HG03460 (cell line): ENCODE measurements around the gene RABL6.
"Not testable (repeated sequence)": the region's sequence is repeated elsewhere in the genome, so short reads cannot be mapped to it uniquely, and the experiment has no call there.

Experiments used
- ATAC-seq: cut with Tn5 transposase; IDR thresholded peaks from one replicate; pipeline ENCODE4 v1.9.1; 2021; ENCODE audit not compliant: unreplicated experiment

Gene RABL6

DNA sequence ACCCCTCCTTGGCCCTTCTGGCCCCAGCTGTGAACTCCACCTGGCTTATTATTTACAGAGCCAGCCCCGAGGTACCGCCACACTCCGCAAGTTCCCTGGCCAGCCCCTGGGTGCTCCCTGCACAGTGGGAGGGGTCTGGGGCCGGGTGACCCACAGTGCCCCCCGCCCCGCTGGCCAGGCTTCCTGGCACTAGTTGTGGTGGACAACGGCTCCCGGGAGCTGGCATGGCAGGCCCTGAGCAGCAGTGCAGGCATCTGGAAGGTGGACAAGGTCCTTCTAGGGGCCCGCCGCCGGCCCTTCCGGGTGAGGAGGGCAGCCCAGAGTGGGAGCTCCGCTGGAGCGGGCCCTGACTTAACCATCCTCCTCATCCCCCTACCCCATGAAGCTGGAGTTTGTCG lies 48.3 kb downstream of the RABL6 start:
- ATAC-seq: no peak

DNA sequence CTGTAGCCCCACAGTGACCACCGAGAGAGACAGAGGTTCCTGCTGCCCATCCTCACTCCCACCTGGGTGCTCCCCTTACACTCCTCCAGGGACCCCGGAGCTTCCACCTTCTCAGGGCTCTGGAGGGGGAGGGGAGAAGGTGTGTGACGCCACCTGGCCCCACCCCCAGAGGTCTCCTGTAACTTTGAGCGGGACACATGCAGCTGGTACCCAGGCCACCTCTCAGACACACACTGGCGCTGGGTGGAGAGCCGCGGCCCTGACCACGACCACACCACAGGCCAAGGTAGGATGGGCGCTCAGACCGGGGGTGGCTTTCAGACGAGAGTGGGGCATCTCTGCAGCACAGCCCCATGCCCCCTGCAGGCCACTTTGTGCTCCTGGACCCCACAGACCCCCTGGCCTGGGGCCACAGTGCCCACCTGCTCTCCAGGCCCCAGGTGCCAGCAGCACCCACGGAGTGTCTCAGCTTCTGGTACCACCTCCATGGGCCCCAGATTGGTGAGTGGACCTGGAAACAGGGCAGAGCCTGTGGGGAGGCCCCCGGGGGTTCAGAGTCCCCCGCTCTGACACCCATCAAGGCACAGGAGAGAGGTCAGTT lies 48.9 kb downstream of the RABL6 start:
- ATAC-seq: no peak

DNA sequence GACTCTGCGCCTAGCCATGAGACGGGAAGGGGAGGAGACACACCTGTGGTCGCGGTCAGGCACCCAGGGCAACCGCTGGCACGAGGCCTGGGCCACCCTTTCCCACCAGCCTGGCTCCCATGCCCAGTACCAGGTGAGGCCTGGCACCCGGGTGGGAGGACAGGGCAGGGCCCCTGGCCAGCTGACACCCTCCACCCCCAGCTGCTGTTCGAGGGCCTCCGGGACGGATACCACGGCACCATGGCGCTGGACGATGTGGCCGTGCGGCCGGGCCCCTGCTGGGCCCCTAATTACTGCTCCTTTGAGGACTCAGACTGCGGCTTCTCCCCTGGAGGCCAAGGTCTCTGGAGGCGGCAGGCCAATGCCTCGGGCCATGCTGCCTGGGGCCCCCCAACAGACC lies 49.4 kb downstream of the RABL6 start:
- ATAC-seq: no peak

DNA sequence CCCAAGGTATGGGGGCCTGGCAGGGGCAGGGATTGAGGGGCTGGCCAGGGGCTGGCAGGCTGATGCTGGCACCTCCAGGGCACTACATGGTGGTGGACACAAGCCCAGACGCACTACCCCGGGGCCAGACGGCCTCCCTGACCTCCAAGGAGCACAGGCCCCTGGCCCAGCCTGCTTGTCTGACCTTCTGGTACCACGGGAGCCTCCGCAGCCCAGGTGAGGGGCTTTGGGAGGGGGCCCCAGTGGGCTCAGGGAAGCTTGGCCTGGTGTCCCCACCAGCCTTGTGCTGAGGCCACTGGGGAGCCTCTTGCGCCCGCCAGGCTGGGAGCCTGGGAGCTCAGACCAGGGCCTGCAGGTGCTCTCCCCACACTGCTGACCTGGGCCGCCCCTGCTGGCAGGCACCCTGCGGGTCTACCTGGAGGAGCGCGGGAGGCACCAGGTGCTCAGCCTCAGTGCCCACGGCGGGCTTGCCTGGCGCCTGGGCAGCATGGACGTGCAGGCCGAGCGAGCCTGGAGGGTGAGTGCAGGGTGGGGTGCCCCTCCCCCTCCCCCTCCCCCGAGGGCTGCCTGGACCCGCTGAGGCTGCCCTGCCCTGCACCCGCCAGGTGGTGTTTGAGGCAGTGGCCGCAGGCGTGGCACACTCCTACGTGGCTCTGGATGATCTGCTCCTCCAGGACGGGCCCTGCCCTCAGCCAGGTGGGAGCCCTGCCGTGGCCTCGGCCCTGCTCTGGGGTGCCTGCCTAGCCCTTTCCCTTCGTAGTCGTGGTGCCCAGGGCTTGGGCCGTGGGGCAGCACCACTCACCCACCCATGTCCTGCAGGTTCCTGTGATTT lies 50.0 kb downstream of the RABL6 start:
- no peak for ATAC-seq

DNA sequence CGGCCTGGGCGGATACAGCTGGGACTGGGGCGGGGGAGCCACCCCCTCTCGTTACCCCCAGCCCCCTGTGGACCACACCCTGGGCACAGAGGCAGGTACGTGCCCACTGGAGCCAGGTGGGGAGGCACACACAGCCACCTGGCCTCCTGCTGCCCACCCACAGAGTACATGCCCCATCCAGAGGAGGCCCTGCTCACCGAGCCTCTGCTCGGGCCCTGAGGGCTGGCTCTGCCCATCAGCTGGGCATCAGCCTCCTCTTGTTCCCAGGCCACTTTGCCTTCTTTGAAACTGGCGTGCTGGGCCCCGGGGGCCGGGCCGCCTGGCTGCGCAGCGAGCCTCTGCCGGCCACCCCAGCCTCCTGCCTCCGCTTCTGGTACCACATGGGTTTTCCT lies 50.7 kb downstream of the RABL6 start:
- ATAC-seq: no peak

DNA sequence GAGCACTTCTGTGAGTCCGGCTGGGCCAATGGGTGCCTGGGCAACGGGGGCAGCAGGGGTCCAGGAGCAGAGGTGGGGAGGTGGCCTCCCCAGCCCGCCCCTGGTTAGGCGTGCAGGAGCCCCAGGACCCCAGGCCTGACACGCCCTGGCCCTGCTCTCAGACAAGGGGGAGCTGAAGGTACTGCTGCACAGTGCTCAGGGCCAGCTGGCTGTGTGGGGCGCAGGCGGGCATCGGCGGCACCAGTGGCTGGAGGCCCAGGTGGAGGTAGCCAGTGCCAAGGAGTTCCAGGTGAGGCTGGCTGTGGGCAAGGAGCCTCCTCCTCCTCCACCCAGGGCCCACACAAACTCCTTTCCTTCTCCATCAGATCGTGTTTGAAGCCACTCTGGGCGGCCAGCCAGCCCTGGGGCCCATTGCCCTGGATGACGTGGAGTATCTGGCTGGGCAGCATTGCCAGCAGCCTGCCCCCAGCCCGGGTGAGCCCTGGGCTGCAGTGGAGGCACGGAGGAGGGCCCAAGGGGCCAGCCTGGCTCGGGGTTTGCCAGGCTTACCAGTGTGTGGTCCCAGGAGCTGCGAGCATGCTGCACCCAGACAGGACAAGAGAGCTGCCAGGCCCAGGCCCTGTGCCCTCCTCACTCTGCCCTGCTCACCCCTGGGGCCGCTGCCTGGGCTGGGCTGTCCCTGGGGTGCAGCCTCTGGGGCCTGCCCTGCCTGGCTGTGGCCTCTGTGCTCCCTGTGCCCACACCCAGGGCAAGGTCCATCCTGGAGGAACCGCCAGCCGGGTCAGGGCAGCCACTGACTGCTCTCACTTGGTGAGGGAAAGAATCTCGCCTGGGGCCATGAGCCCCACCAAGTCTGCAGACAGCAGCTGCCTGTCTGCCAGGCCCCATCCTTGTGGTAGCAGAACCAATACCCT lies 51.4 kb downstream of the RABL6 start:
- no peak for ATAC-seq

DNA sequence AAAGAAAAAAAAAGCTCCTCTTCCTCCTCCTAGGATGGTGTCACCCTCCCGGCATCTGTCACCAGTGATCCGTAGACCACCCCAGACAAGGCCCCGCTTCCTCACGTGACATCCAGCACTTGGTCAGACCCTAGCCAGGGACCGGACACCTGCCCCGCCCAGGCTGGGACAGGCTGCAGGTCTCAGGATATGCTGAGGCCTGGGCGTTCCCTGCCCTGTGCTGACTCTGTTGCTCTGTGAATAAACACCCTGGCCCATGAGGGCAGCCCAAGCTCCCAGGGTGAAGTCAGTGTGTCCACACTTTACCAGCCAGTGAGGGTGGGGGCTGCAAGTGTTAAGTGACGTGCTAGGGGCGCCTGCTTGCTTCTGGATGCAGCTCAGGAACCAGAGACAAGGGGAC lies 52.8 kb downstream of the RABL6 start:
- no peak for ATAC-seq

DNA sequence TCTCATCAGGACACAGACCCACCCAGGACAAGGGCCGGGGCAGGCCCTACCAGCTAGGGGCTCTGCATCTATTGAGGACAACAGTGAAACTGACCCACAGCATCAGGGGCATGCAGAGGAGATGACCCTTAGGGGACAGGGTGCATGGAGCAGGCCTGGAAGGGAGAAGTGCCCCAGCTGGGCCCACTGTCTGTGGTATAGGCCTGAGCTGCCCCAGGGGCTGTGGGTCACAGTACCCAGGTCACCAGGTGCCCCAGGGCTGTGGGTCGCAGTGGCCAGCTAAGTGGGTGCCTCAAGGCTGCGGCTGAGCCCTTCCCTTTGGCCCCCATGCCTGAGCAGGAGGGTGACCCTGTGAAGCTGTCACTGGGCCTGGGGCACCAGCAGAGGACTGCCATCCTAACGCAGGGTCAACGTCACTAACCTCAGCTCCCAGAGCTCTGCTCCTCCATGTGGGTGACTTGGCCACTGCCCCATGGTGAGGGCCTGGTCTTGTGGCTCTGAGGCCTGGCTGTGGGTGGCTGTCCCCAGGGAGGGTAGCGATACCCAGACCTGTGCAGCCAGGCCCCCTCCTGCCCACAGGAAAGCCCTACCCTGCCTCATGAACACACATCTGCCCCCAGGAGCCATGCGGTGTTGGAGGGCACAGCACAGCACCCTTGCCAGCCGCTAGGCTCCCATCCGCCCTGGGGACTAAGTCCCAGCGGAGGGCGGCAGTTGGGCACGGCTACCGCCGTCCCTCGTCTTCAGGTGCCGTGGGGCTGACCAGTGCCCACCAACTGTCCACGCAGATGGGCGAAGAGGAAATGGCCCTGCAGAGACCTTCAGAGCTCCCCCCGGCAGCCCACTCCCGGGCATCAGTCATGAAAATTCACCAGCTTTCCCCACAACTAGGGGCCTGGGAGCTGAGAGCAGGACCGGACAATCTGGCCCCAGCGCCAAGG lies 53.5 kb downstream of the RABL6 start:
- no peak for ATAC-seq

DNA sequence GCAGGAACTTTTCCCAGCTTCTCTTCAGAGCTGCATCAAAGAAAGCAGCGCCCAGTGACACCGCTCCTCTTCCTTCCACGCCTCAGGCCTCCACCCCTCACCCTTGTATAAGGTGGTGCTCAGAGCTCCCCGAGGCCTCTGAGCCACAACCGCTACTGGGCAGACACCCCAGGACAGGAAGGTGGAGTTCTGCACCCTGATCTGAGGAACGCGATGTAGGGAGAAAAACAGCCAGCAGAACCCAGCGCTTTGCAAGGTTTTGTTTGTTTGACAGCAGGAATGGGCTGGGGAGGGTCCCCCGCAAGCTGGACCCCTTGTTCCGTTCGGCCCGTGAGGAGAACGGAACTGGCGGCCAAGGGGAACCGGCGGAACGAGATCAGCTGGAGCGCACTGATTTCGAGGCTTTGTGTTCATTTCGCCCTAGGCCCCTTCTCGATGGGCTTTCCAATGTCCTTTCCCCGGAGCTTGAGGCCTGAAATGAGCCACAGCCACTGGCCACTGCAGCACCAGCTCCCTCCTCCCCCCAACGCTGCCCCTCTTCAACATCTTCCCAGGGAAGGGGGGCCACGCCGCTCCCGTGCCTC lies 54.2 kb downstream of the RABL6 start:
- ATAC-seq: no peak

DNA sequence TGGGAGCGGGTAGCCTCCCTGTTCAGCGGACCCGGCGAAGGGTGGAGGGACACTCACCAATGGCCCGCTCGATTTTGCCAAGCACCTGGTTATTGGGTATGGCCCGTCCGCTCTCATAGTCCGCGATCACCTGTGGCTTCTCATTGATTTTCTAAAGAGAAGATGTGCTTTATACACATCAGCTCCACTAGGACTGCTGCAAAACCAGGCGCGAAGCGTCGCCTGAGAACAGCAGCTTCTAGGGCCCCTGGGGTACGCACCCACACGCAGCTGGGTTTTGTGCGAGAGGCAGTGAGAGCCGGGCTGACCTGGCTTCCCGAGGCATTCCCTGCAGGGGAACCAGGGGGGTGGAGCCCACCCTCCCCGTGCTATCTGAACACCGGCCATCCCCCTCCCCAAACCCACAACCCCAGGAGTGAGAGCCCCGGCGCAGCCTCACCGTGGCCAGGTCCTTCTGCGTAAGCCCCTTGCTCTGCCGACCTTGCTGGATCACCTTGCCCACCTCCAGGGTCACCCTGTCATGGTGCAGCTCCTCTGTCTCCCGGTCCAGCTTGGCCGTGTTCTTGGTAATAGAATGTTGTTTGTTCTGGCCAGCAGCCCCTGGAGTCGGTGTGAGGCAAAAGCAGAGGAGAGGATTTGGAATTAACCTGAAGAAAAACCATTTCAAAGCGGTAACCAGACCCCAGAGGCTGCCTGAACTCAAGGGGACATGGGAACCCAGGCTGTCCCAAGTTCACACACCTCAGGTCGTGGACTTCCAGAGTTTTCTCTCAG lies 55.3 kb downstream of the RABL6 start:
- ATAC-seq: no peak

DNA sequence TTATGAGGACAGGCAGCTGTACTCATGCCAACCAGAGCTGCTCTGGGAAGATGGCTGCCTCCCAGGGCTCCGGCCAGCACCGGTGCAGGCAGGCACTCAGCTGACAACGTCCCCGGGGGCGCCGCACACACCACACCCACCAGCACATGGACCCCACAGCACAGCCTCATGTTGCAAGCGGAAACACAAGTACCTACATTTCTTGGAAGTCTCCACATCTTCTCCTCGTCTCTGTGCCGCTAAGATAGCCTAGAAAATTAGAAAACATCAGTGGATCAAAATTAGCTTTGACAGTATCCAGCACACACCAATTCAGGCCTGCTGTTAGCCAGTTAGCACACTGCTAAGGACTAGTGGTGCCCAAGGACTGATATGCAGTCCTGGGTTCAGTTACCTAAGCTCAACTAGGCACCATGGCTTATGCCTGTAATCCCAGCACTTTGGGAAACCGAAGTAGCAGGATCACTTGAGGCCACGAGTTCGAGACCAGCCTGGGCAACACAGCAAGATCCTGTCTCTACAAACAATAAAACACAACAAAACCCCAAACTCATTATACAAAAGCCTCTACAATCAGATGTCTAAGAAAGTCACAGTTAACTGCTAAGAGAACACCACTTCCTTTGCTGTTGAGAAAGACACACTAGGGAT lies 56.0 kb downstream of the RABL6 start:
- no peak for ATAC-seq

DNA sequence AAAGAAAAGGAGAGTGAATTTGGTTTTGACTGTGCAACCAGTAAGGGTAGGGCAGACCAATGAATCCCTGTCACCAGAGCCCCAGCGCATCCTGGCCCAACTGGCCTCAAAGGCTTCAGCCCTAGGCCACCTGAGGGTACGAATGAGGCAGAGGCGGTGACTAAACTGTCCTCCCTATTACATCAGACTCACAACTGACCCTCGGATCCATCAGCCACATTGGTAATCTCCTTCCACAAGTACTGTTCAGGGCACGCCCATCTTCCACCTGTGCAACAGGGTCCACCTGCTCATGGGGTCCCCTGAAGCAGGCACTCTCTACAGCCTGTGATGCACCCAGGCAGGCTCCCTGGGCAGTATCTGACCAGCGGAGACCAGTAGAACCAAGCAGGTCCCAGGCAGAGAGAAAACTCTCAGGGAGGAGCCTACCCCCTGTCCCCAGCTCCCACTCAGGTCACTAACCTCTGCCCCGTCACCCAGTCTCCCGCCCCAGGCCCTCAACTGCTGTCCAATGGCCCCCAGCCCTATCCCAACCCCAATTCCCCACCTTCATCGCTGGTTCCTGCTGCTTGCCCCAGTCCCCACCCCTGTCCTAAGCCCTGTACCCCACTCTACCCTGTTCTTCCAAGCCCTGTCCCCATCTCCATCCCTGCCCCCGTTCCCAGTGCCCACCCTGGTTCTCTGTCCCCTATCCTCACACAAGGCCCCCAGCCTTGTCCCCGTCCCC lies 57.5 kb downstream of the RABL6 start:
- ATAC-seq: no peak

DNA sequence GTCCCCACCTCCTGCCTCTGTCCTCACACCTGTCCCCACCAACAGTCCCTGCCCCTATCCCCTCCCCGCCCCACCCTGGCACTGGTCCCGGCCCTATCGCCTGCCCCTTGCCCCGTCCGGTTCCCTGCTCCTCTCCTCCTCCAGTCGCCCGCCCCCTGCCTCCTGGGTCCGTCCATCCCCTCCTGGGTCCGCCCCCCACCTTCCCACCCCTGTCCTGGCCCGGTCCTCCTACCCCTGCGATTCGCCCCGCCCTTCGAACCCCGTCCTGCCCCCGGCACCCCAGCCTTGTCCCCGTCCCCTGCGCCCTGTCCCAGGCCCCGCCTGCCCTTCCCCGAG lies 58.0 kb downstream of the RABL6 start:
- no peak for ATAC-seq

DNA sequence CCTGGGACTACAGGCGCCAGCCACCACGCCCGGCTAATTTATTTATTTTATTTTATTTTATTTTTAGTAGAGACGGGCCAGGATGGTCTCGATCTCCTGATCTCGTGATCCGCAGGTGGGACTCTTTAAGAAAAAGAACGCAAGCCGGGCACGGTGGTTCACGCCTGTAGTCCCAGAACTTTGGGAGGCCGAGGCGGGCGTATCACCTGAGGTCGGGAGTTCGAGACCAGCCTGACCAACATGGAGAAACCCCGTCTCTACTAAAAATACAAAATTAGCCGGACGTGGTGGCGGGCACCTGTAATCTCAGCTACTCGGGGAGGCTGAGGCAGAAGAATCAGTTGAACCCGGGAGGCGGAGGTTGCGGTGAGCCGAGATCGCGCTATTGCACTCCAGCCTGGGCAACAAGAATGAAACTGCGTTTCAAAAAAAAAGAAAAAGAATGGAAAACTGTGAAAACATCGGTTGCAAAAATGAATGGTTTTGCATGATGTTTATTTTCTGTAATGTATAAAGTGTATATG lies 59.2 kb downstream of the RABL6 start:
- ATAC-seq: not testable (repeated sequence)

DNA sequence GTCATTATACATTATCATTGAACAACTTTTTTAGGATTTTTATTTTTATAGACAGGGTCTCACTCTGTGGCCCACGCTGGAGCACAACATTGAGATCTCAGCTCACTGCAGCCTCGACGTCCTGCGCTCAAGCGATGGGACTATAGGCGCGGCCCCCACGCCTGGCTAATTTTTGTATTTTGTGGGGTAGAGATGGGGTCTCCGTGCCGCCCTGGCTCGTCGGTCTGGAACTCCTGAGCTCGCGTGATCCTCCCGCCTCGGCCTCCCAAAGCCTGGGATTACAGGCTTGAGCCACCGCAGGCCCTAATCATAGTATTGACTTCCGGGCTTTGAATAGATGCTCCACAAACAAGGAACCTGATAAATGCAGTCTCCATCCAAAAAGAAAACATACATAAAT lies 59.7 kb downstream of the RABL6 start:
- ATAC-seq: no peak

DNA sequence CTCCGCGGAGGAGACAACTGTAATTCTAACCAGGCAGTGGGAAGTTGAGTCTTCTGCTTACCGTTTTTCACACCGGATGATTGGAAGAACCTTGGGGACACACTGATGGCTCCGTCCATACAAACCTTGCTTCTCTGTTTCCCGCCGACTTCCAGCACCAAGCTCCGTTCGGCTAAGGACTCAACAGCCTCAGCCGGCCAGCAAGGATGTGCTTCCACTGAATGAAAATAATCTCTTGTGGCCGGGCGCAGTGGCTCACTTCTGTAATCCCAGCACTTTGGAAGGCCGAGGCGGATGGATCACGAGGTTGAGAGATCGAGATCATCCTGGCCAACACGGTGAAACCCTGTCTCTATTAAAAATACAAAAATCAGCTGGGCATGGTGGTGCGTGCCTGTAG lies 60.2 kb downstream of the RABL6 start:
- no peak for ATAC-seq

DNA sequence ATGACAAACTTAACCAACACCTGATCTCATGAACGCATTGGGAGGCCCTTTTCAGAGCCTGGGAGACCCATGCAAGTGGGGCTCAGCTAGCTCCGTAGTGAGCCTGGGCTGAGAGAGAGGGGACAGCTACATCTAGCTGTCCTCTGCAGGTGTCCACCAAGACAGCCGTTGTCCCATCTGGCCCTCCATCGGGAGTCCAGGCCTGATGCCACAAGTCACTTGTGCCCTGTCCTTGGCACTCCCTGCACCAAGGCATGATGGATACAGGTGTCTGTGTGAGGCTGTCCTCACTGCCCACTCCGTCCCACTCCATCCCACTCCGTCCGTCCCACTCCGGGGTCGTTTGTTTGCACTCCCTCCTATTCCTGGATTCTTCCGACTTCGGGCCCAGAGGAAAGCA lies 60.9 kb downstream of the RABL6 start:
- ATAC-seq: no peak

DNA sequence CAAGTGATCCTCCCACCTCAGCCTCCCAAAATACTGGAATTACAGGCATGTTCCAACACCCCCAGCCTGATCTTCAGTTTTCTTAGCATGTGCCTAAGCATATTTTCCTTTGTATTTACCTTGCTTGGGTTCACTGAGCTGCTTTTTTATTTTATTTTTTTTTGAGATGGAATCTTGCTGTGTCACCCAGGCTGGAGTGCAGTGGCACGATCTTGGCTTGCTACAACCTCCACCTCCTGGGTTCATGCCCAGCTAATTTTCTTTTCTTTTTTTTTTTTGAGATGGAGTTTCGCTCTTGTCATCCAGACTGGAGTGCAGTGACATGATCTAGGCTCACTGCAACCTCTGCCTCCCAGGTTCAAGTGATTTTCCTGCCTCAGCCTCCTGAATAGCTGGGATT lies 61.9 kb downstream of the RABL6 start:
- ATAC-seq: not testable (repeated sequence)
